ENCODE results near the gene CXorf58.

Gene CXorf58

GRCh38 chrX:23901060-23901459, 6.7 kb upstream of the CXorf58 start:
- peak; percentile 33 for DNase-seq

DNA sequence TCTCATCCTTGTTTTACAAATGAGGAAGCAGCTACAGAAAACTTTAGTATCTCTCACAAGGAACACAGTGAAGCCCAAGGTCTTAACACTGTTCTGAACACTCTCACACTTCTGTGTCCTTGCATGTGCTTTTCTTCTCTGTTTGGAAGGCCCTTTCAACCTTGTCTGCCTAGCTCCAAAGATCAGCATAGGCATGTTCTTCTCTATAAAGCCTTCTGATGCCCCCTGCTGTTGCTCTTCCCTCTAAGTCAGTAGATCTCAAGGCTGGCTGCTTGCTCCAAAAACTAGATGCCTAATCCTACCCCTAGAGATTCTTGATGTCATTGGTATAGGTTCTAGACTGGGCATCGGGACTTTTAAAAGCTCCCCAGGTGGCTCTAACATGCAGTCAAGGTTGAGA, 6.0 kb upstream of the CXorf58 start:
- DNase-seq = peak; percentile 50

DNA sequence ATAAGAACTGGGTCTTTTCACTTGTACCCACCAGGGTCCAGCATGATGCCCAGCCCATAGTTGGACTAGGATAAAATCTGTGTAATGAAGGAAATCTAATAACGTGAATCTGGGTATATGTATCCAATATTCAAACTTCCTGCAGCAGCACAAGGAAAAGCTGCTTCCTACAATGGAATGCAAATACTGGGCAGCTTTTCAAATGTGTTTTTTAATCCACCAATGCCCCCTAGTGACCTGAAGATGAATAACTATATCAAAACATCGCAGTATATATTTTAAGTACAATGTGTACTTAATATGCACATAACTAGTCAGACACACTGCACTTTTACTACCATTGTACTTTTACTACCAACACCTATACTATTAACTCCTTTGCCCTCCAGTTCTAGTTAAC, 5.4 kb upstream of the CXorf58 start:
- DNase-seq = peak; percentile 46

DNA sequence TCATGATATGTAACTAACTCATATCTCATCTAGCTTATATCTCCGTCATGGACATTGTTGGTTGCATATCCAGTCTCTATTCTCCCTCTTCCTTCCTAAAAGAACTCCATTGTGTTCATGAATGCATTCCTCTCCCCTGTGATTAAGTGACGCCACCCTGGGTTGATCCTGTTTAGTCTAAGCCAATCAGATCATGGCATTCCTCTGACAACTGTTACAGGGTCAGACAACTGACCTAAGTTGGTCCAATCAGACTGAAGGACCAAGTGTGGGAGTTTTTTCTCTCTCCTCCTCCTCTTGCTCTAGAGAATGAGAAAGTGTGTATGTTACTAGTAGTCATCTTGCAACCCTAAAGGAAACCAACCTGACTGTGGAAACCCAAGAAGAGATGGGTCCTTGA, 3.7 kb upstream of the CXorf58 start:
- no peak for DNase-seq

DNA sequence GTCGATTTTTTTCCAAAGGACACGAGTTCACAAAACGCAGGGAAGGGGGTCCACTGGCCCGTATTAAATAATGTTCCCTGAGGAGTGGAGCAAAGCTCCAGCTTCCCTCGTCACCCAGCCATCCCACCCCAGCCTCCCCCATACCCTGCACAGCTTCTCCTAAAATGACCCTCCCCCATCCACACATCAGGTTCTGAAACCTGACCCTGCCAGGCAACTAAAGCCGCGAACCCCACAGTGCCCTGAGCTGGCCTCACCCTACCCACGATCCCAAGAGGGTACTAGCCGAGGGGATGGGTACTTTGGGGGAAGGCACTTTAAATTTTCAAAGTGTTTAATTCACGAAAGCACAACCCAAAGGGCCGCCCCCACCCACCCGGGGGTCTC, 702 bp upstream of the CXorf58 start:
- DNase-seq = peak; percentile 14

DNA sequence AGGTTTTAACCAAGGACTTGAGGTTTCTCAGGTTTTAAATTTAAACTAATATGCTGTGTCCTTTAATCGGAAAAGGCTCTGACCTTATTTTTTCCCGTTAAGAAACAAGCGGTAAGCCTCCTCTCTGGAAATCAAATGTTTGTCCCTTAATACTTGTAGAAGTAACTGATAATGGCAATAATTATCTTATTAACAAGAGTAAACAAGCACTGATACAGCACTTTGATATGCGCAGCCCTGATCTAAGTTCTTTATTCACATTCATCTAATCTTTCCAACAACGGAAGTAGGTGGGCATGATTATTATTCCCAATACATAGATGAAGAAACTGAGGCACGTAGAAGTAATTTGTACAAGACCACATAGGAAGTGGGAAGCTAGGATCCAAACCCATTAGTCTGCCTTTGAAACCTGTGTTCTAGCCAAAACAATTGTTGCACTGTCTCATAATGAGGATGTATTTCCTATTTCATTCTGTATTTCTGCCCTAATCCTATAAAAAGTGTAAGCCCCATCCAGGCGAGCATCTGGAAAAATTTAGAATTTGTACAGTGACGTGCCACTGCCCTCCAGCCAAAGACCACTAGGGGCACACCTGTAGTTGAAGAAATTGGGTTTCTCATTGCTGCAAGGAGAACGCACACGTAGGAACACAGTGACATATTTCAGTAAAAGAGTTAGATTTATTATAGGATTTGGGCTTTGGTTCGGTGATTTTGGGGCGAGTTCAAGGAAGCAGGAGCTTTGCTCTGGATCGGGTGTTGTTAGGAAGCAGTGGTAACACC, 606 bp downstream of the CXorf58 start:
- DNase-seq = no peak

GRCh38 chrX:23911126-23911835, 3.5 kb downstream of the CXorf58 start:
- DNase-seq = no peak

GRCh38 chrX:23919148-23919547, 11.3 kb downstream of the CXorf58 start:
- DNase-seq = no peak

GRCh38 chrX:23919706-23920320, 12.0 kb downstream of the CXorf58 start:
- no peak for DNase-seq

GRCh38 chrX:23926015-23926414, 18.2 kb downstream of the CXorf58 start:
- DNase-seq = no peak

- DNase-seq = no peak
These were observed 23.2 kb downstream of the CXorf58 start for GRCh38 chrX:23930894-23931604.

DNA sequence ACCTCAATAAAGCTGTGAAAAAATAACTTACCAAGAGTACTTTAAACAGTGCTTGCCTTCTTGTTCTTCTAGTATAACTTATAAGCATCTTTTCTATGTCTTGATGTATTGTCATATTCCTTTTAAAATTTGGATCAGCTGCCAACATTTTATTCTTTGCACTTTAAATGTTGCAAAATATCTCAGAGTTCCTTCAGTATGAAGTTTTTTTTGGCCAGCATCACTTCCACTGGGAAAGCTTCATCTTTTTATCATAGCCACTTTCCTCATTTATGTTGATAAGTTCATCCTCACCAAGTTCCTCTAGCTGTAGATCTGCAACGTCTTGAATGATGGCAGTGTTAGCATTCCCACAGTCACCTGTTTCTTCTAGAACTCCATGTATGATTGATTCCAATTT, 24.2 kb downstream of the CXorf58 start:
- DNase-seq = no peak

DNA sequence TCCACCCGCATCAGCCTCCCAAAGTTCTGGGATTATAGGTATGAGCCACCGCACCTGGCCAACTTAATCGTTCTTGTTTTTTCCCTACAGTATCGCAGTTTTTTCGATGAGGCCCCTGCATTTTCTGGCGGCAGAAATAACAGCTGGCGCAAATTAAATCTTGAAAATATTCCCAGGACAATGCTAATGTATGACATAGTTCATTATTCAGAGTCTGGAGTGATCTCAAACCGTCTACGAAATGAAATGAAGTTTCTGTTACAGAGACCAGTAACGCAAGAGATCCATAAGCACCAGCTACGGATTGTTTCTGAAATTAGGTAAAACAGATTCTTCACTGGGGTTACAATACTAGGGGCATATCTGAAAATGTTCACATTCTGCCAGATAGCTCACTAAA, 27.3 kb downstream of the CXorf58 start:
- DNase-seq = no peak

GRCh38 chrX:23936180-23936579, 28.4 kb downstream of the CXorf58 start:
- DNase-seq = no peak

GRCh38 chrX:23937100-23937499, 29.3 kb downstream of the CXorf58 start:
- DNase-seq = no peak

DNA sequence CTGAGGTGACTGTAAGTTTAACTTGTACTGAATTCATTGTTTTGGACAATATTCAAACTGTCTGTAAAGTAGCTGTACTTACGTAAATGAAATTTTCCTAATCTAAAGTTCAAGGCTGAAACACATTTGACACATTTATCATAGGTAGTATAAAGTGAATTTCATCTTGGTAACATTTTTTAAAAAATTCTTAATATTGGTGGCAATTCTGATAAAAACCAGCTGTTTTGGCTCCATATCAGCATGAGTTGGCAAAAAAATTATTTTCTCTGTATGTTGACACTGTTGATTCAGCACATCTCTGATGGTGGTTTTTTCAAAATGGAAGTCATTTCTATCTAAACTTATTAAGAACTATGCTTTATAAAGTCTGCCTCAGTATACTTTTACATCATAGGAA, 30.9 kb downstream of the CXorf58 start:
- no peak for DNase-seq

DNA sequence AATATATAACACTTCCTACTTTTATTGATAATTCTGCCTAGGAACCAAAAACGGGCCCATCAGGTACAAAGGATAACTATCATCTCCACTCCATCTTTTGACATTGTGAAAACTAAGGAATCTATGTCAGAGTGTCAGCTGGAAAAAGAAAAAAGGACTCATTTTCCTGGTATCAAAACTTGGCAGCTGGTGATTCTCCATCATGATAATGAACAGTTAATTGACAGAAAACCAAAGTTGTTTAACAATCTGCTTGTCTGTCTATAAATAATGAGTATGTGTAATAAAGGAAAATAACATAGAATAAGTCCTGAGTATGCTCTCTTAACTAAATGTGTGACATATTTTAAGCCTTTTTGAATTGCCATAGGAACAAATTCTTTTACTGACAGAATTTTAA, 31.4 kb downstream of the CXorf58 start:
- DNase-seq = no peak

GRCh38 chrX:23944234-23944633, 36.4 kb downstream of the CXorf58 start:
- no peak for DNase-seq

DNA sequence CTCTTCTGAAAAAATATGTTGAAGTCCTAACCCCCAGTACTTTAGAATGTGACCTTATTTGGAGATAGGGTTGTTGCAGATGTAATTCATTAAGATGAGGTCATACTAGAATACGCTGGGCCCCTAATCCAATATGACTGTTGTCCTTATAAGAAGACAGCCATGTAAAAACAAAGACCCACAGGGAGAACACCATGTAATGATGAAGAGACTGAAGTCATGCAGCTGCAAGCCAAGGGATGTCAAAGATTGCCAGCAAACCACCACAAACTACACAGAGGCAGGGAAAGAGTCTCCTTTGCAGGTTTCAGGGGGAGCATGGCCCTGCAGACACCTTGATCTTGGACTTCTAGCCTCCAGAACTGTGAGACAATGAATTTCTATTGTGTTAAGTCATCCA, 37.4 kb downstream of the CXorf58 start:
- no peak for DNase-seq

DNA sequence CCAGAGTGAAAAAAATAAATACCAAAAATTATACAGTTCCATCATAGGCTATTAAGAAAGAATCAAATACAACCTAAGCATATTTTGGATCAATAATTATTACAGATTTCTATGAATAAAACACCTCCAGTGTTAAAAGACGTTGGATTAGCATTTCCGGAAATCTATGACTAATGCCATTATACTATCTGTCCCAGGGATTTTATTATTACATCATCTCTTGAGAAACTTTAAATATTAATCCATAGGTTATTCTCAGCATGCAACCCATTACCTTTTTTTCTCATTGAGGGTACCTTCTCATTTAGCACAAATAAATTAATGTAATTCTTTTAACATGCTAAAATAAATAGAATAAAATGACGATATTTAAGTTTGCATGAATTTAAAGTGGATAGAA, 44.6 kb downstream of the CXorf58 start:
- DNase-seq = no peak

DNA sequence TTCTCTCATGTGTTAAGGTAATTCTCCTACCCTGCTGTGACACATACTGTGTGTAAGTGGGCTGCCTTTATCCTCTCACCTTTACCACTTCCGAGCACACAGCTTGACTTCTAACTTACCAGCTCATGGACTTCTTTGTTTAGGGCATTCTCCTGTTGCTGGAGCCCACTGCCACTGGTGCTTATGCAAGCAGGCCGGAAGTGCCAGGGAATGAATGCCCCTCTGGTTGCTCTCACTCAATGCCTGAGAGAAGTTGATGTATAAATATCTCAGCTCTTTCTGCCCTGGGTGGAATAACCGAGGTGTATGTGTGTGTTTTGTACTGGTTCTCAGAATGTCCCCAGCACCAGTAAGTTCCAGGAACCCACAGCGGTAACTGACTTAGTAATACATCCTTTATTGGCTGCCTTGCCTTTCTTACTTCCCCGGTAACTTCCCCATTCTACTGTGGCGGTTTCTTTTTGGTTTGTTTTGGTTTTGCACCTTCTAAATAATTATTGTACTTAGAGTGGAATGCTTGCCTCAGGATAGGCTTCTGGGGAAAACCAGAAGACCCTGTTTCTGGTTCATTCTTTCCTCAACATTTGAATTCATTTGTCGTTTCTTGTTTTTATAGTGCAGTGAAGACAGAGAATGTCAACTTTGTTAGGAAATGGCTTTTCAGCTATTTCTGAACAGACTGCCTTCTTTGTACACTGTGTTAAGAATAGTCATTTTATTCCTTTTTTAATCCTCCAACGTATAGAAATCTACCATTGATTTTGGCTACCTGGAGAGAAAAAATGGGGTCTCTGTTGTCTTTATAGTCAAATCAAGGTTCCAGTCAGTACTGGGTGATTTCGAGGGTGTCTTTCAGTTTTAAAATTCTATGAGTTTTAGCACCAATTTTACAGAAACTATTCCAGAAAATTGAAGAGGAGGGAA, 45.4 kb downstream of the CXorf58 start:
- peak; percentile 70 for DNase-seq

- DNase-seq = no peak
These were observed 46.1 kb downstream of the CXorf58 start for GRCh38 chrX:23953908-23954269.

Measured in activated CD4-positive, alpha-beta T cell treated with anti-CD3 and anti-CD28 coated beads, Interleukin-2, Interleukin-6, amounts not matched to agents 100 ng/mL and 50 ng/mL, durations not matched to agents 16 hours and 8 hours (primary cell).